Amniotic epithelial cell (primary cell): ENCODE data around the gene COL11A2.

ENCODE experiments used
- DNase-seq: peaks from one replicate; pipeline ENCODE4 v3.0.0-alpha.2; 2010; ENCODE audit warnings: low read depth

The COL11A2 gene

GRCh38 chr6:33117811-33118277 is 74.4 kb downstream of the COL11A2 start:
- no peak for DNase-seq

GRCh38 chr6:33116841-33117711 is 75.2 kb downstream of the COL11A2 start:
- DNase-seq = peak; percentile 1

DNA sequence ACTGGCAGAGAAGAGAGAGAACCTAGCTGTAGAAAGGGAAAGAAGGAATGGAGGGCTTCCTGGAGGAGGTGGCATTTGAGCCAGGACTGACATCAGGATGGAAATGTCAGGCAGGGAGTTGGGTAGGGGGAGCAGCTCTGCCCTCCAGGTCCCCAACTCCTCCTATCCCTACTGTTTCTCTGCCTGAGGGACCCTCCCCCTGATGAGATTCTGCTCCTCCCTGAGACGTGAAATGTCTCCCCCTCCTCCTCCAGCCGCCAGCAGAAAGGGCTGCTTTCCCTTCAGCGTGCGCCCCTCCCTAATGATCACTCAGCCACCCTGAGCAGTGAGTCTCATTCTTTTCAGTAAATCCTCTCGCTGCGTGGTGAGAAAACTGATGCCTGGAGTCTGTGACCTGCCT is 75.8 kb downstream of the COL11A2 start:
- no peak for DNase-seq

DNA sequence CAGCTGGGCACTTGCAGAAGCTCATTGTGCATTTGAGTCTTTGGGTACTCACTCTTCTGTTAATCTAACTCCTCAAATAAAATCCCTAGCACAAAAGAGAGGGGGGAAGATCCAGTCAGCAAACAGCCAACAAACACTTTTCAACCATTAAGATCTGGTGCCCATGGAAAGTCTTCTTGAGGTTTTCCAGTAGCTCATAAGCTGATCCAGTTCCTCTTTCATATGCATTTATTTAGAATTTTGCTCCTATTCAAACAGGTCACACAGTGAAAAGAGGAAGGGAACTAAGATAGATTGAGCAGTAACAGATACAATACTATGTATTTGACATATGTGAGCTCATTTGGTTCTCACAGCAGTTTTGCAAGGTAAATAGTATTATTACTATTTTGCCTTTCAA is 77.9 kb downstream of the COL11A2 start:
- no peak for DNase-seq

DNA sequence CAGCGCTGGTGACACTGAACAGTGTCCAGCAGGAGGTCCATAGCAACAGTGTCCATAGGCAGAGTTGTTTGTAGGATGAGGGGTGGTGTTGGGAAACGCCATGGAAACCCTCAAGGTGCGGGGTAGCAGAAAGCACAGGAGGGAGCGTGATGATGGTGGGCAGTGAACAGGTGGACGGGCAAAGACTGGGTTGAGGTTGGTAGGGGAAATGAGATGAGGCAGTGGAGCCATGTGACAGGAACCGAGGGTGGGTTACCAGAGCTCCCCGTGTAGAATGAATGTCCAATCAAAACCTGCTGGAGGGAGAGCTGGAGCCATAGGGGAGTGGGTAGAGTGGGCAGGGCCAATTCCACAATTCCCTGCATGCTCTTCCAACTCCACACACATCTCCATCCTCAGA is 78.5 kb downstream of the COL11A2 start:
- no peak for DNase-seq
